GM21360 (cell line): ENCODE data around the gene UBE2J1.
"Not testable (repeated sequence)": the region's sequence is repeated elsewhere in the genome, so short reads cannot be mapped to it uniquely, and the experiment has no call there.

Experiments used
- ATAC-seq: cut with Tn5 transposase; IDR thresholded peaks from one replicate; pipeline ENCODE4 v1.9.1; 2021; ENCODE audit warnings: mild to moderate bottlenecking, moderate library complexity; ENCODE audit not compliant: unreplicated experiment

Gene UBE2J1

DNA sequence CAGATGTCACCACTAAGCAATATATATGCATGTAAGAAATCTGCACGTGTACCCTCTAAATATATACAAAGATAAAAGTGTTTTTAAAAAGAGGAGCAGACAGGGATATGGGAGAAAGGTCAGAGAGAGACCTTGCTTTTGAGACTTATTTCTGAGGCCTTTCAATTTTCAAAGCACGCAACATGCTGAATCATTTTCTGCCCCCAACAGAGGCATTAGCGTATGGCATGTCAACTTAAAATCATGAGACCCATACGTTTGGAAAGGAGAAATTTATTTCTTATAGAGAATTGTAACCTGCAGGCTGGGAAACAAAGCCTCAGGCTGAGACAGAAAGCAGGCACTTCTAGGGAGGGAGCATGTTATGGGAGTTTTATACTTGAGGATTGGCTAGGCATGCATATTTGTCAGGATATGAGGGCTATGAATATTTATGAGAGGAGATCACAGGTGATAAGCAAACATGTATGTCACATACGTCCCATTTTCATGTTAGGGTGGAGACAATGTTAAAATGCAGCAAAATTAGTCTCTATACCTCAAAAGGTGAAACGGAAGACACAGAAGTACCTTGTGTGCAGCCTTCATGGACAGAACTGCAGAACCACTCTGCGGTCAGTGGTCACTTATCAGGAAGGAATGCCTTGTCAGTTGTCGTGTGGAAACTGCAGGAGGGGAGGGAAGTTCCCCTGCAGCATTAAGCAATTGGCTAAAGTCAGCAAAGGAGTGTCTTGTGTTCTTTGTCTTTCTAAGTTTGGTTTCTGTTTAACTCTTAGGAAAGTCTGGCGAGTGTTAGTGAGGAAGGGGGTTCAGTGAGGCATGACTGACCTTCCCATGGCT lies 31.2 kb downstream of the UBE2J1 start:
- ATAC-seq: no peak

DNA sequence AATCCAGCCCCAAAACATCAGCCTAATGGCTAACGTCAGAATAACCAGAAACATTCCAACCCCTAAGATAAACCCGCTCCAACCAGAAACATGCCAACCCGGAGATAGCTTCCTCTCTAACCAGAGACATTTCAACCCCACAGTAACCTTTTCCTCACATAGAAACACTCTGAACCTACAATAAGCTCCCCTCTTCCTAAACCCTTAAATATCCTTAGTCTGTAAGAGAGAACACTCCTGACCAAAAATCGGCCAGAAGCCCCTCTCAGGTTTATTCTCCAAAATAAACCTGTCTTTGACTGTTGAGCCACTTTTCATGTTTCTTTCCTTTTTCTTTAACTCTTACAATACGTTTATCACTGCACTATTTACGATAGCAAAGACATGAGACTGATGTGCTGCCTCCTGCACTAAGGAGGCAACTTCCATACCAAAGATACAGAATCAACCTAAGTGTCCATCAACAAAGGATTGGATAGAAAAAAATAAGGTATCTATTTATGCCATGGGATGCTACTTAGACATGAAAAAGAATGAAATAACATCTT lies 32.4 kb downstream of the UBE2J1 start:
- no peak for ATAC-seq

DNA sequence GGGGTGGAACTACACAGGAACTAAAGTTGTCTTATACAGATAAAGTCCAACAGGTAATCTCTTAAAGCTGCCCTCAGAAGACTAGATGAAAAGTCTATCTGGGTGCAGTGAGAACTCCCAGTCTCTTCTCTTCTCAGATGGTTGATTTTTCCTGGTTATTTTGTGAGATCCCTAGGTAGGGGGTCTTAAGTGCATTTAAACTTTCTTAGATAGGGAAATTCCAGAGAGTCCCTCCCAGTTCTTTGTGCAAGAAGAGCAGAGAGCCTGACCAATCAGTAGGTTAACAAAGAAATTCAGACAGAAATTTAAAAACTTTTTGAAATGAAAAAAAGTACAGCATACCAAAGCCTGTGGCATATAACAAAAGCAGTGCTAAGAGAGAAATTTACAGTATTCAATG lies 35.5 kb downstream of the UBE2J1 start:
- ATAC-seq: no peak

DNA sequence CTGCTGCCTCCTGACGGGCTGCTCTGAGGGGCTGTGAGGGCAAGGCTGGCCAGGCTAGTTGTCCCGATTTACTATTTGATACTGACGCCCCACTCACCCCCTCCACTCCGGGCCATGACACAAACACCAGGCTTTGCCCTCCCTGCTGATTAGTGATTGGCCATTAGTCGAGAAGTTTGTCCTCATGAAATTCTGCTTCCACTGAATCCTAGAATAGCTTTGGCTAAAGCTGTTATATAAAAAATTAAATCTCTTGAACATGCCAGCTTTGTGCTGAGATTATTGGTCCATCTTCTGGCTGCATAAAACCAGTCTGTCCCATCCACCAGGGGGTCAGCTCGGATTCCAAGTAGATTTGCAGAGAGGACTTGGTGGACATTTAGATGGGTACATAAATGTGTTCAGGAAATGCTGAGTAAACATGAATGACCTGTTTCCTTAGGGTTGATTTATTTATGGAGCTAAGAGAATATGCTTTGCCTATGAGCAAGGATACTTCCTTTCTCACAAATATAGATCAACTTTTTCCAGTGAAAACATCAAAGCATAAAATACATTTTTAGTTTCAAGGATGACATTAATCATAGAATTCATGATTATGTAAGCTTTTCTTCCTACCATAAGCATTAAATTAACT lies 37.2 kb downstream of the UBE2J1 start, which contains the start of gene GABRR2:
Gene GABRR2, minus strand, starts transcription at position 51 of the 637 bp plus-strand sequence. CDS start 134 bp downstream, outside the sequence.
- ATAC-seq: no peak

DNA sequence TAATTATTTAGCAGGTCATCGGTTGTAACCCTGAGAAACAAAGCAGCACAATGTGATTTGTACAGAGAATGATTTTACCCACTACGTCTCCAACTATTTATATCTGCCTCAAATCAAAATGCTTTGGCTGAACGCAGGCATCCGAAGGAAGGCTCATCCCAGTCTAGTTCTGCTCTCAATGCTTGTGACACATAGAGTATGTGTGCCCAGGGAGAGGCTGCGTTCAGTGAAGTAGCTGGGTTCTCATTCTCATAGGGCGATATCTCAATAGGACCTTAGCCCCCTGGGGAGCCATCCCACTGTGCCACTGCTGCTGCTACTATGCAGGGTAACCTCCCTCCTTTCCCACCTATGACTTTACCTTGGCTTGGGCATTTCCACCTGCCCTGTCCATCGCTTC lies 37.8 kb downstream of the UBE2J1 start:
- no peak for ATAC-seq

DNA sequence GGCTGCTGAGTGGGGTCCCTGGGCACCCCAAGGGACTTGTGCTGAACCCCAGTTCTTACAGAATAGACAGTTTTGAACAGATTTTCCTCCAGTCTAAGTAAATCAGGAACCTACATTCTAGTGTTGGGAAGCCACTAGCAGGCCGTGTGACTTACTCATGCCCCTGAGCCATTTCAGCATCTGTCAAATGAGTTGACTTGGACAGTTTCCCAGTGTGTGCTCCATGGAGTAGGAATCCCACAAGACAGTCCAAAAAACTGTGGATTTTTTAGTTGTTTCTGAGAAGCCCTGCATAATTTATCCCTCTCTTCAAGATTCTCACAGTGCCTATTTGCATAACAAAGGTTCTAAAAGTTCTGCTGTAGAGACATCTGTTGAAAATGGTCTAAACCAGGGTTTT lies 39.5 kb downstream of the UBE2J1 start:
- ATAC-seq: no peak

DNA sequence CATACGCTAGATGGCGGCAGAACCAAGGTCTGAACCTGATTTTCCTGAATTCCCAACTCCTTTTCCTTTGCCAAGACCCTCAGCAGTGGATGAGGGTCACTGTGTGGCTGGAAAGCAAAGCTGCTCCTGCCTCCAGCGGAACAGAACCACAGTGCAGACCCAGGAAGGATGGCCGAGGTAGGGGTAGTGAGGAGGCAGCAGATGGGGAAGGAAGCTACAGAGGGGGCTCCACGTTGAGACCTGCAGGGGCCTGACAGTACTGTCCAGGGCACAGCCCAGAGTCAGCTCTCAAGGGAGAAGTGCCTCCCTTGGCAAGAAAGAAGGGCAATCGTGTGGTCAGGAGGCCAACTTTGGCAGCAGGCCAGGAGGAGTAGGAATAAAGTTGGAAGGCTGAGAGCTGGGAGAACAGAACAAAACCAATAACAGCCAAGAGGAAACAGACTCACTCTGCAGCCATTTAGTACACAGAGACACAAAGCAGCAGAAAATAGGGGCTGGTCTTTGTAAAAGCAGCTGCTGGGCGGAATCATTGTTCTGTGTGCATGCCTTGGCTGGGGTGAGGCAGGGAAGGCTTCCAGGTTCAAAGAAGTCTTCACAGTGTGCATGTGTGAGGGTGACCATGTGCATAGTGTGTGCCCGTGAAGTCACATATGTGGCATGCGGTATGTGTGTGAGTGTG lies 40.5 kb downstream of the UBE2J1 start:
- ATAC-seq: no peak

DNA sequence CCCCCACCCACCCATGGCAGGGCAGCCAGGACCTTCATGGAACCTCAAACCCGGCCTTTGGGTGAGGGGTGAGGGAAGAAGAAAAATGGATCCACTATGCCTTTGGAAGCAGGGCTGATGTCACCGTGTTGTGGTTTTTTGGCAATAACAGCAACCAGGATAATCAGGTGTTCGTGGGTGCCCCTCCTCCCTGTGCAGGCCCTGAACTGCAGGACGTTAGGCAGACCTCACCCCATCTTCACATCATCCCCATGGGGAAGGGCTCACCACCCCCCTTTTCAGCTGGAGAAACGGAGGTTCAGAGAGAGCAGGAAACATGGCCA lies 41.0 kb downstream of the UBE2J1 start:
- ATAC-seq: no peak

DNA sequence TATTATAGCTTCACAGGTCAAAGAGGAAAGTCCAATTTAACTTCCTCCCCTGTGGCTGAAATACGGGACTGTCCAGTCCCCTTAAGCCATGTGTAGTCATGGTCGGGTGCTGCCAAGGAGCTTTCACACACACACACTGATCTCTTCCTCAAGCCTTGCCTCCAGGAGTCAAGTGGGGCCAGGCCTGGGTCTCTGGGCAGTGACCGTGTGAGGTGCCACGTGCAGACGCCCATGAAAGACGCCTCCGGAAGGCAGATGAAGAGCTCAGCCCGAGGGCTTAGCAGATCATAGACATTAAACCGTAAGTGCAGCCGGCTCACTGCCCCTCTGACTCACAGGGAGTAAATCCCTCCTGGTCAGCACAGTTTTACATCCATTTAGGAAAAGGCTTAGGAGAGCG lies 41.6 kb downstream of the UBE2J1 start:
- ATAC-seq: no peak

DNA sequence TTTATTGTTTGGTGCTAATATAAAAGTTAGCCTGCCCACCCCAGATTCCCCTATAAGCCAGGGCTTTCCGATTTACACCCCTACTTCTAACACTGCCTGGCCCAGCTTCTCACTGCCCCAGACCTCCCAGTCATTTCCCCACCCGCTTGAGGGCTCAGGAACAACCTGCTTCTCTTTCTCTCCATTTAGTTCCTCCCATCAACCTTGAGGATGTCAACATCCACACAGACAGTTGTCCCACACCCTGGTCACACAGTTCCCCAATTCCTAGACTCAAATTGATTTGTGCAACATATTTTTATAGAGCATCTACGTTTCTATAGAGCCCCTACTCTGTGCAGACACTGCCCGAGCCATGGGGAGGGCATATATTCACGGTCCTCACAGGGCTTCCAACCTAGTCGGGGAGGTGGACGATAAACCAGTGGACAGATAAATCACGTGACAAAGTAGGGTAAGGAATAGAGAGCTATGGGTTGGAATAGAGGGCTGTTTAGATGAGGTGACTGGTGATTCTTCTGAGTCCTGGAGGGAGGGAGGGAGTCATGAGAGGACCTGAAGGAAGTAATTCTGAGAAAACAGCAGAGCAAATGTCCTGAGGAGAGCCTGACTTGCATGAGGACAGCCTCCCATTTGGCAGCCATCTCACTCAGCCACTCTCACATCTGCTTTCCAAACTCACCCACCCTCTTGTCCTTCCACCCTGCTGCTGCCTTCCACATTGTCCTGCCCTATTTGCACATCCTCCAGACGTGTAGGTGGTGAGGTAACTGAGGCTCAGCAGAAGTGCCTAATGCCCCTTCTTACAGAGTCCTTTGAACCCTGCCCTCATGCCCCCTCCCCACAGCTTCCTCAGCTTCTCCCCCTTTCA lies 43.8 kb downstream of the UBE2J1 start:
- ATAC-seq: no peak

DNA sequence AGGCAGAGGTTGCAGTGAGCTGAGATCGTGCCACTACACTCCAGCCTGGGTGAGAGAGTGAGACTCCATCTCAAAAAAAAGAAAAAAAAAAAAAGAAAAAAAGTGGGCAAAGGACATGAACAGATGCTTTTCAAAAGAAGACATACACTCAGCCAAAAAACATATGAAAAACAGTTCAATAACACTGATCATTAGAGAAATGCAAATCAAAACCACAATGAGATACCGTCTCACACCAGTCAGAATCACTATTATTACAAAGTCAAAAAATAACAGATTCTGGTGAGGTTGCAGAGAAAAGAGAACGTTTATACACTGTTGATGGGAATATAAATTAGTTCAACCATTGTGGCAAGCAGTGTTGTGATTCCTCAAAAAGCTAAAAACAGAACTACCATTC lies 48.0 kb downstream of the UBE2J1 start:
- not testable (repeated sequence) for ATAC-seq

DNA sequence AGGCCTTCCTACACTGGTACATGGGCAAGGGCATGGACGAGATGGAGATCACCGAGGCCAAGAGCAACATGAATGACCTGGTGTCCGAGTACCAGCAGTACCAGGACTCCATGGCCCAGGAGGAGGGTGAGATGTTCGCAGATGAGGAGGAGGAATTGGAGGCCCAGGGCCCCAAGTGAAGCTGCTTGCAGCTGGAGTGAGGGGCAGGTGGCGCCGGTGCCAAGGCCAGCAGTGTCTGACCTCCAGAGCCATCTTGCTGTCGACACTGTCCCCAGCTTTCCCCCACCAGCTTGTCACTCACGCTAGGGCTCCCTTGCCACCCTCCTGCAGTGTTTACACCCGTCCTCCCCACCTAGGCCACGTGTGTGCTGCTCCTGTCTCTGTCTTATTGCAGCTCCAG lies 49.6 kb downstream of the UBE2J1 start:
- no peak for ATAC-seq

DNA sequence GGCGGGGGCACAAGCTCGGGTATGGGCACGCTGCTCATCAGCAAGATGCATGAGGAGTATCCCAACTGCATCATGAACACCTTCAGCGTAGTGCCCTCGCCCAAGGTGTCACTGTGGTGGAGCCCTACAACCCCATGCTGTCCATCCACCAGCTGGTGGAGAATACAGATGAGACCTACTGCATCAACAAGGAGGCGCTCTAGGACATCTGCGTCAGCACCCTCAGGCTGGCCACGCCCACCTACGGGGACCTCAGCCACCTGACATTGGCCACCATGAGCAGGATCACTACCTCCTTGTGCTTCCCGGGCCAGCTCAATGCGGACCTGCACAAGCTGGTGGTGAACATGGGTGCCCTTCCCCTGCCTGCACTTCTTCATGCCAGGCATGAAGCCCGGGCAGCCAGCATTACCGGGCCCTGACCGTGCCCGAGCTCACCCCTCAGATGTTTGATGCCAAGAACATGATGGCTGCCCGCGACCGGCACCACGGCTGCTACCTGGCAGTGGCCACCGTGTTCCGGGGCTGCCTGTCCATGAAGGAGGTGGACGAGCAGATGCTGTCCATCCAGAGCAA lies 50.2 kb downstream of the UBE2J1 start:
- no peak for ATAC-seq

DNA sequence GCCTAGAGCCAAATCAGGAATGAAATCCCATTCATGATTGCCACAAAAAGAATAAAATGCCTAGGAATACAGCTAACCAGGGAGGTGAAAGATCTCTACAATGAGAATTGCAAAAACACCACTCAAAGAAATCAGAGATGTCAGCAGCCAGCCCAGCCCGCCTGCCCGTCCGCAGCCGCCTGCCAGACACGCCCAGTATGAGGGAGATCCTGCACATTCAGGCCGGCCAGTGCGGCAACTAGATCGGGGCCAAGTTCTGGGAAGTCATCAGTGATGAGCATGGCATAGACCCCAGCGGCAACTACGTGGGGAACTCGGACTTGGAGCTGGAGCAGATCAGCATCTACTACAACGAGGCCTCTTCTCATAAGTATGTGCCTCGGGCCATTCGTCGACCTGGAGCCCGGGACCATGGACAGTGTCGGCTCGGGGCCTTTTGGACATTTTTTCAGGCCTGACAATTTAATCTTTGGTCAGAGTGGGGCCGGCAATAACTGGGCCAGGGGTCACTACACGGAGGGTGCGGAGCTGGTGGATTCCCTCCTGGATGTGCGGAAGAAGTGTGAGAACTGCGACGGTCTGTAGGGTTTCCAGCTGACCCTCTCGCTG lies 50.8 kb downstream of the UBE2J1 start:
- no peak for ATAC-seq

DNA sequence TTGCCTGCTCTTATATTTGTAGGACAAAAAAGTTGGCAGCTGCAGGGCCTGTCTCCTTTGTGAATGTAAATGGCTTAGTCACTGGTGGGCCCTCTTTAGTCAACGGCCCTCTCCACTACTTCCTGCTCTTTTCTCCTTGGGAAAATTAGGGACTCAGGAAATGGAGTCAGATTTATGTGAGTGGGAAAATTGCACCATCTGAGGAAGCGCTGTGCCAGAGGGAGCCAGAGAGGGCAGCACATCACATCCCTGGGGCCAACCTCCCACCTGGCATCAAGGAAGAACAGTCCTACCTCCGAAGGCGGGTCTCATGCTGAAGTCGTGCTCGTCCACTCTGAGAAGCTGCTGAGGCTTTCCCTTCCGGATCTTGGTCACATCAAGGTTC lies 53.1 kb downstream of the UBE2J1 start:
- no peak for ATAC-seq

DNA sequence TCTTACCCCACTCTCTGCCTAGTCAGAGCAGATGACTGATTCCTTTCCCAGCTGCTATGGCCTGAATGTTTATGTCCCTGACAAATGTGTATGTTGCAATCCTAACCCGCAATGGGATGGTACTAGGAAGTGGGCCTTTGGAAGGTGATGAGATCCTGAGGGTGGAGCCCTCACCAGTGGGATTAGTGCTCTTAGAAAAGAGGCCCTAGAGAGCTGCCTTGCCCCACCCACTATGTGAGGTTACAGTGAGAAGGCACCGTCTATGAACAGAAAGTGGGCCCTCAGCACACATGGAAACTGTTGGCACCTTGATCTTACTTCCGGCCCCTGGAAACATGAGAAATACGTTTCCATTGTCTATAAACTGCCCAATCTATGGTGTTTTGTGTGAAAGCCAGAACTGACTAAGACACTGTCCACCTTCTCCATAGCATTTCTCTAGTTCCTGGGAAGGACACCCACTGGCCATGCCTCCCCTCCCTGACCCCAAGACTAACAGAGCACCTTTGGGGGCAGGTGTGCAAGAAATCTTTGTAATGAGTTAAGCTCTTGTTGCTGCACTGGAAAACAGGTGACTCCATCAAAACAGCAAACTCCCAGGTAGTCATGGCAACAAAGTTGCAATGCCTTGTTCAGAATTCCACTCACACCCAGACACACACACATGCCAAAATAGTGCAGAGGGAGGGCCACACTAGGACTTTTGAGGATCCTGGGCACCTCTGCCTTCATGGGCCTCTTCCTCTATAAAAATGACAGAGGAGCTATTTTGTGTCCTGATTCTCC lies 53.6 kb downstream of the UBE2J1 start:
- ATAC-seq: no peak

DNA sequence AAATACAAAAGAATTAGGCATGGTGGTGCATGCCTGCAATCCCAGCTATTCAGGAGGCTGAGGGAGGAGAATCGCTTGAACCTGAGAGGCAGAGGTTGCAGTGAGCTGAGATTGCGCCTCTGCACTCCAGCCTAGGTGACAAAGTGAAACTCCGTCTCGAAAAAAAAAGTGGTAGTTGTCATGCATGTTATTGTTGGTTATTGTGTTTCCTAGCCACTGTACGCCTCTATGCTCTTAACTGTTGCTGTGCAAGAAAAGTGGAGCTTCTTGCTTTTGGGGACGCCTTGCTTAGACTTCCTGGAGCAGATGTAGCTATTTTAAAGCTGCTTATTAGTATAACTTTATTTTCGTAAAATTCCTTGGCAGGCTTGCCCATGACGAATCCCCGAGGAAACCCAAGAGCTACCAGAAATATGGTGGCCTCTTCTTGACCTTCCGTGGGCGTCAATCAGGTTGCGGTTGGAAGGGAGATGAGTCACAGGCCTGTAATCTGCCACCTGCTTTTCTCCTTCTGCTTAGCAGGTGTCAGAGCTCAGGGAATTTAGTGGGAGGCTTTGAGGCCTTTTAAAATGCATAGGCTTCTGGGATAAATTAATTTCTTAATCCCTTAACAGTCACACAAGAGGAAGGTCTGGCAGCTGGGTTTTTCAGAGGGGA lies 54.7 kb downstream of the UBE2J1 start:
- peak; percentile 94 for ATAC-seq

DNA sequence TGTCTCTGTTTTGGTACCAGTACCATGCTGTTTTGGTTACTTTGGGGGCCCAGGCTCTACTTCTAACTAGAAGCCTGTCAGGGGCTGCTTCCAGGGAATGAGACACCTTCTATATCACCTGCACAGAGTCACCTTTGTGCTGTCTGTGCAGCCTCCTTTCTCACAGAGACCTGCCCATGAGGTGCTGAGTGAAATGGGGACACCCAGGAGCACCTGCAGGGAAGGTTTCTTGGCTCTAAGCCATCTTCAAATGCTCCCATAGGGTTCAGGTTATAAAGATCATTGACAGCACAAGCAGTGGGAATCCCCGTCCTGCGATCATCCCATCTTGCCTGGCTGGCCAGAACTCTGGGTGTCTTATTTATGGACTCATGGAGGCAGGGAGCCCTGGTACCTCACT lies 56.5 kb downstream of the UBE2J1 start:
- ATAC-seq: no peak

DNA sequence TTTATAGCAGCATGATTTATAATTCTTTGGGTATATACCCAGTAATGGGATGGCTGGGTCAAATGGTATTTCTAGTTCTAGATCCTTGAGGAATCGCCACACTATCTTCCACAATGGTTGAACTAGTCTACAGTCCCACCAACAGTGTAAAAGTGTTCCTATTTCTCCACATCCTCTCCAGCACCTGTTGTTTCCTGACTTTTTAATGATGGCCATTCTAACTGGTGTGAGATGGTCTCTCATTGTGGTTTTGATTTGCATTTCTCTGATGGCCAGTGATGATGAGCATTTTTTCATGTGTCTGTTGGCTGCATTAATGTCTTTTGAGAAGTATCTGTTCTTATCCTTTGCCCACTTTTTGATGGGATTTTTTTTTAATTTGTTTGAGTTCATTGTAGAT lies 57.4 kb downstream of the UBE2J1 start:
- ATAC-seq: not testable (repeated sequence)
